Esophagus muscularis mucosa (tissue), 4 donors: ENCODE data around the gene DUSP22.

ENCODE experiments used
- CTCF ChIP-seq, 3 experiments: fragments of 200-600 bp in 2 of 3; fragments of 450-650 bp in 1 of 3; sonication (generic) in 2 of 3; IDR thresholded peaks; one replicate each; pipeline ENCODE4 v1.5.1; 2017 to 2019; ENCODE audit warnings: antibody characterized with exemption in 3 of 3, mild to moderate bottlenecking in 2 of 3, moderate library complexity in 1 of 3
- EP300 ChIP-seq: sonication (generic); formaldehyde crosslinking; IDR thresholded peaks from one replicate; pipeline ENCODE4 v1.6.1; 2017; ENCODE audit warnings: antibody characterized with exemption
- POLR2A ChIP-seq: fragments of 450-650 bp; IDR thresholded peaks from one replicate; pipeline ENCODE4 v1.6.1; 2017; ENCODE audit warnings: antibody characterized with exemption, moderate library complexity, mild to moderate bottlenecking, low read depth
- POLR2AphosphoS5 ChIP-seq, 2 donors: sonication (generic); formaldehyde crosslinking; IDR thresholded peaks; one replicate each; pipeline ENCODE4 v1.6.1; 2017; ENCODE audit warnings: antibody characterized with exemption in 2 of 2

GRCh38 chr6:318243-318890 is 26.1 kb downstream of the DUSP22 start:
- no peak for TF ChIP-seq POLR2A
- TF ChIP-seq CTCF (IDR thresholded peaks at IDR 0.05) = no peak
- no peak for TF ChIP-seq POLR2AphosphoS5 (IDR thresholded peaks at IDR 0.05)
- TF ChIP-seq EP300 = no peak
